ENCODE results near the gene FBXO41.

Gene FBXO41, protein sequence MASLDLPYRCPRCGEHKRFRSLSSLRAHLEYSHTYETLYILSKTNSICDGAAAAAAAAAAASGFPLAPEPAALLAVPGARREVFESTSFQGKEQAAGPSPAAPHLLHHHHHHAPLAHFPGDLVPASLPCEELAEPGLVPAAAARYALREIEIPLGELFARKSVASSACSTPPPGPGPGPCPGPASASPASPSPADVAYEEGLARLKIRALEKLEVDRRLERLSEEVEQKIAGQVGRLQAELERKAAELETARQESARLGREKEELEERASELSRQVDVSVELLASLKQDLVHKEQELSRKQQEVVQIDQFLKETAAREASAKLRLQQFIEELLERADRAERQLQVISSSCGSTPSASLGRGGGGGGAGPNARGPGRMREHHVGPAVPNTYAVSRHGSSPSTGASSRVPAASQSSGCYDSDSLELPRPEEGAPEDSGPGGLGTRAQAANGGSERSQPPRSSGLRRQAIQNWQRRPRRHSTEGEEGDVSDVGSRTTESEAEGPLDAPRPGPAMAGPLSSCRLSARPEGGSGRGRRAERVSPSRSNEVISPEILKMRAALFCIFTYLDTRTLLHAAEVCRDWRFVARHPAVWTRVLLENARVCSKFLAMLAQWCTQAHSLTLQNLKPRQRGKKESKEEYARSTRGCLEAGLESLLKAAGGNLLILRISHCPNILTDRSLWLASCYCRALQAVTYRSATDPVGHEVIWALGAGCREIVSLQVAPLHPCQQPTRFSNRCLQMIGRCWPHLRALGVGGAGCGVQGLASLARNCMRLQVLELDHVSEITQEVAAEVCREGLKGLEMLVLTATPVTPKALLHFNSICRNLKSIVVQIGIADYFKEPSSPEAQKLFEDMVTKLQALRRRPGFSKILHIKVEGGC

DNA sequence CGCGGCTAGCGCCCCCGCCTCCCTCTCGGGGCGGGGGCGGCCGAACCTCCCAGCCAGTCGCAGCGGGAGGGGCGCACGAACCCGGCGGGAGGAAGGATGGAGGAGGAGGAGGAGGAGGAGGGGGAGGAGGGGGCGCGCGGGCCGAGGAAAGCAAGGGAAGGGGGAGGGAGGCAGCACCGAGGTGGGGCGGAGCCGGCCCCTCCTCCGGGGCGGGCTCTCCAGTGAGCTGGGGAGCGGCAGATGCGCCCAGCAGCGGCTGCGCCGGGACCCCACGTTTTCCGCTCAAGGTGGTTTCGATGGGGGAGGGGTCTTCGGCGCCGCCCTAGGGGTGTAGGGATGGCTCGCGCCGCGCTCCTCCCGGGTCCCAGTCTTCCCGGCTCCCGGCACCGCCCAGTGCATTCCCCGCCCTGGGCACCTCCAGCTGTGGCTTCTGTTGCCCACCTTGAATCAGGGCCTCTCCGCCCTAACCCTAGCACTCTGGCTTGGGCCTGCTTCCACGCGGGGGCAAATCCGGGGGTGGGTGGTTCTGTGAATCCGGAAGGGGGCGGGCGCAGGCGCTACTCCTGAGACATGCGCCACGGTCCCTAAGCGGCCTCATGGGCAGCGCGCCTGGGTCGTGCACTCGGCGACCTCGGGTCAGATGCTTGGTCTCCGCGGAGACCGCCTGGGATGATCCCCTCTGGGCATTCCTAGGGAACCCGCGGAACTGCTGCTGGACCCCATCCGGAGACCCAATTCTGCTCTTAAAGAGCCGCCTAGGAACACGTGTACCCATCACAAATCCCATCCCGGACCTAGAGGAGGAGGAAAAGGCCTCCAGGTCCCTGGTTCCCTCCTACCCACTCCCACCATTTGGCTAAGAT is at the start of gene FBXO41:
TSS of gene FBXO41 (minus strand) at position 183 of the 863 bp plus-strand sequence. CDS start 14,848 bp downstream, outside the sequence.
- DNase-seq: peak; percentile 10

- no peak for DNase-seq
Observed at GRCh38 chr2:73334045-73334444, 49.8 kb upstream of the FBXO41 start.

GRCh38 chr2:73333564-73333963 is 49.3 kb upstream of the FBXO41 start:
- DNase-seq: no peak

- DNase-seq: no peak
Observed at GRCh38 chr2:73324126-73324725, 39.9 kb upstream of the FBXO41 start.

DNA sequence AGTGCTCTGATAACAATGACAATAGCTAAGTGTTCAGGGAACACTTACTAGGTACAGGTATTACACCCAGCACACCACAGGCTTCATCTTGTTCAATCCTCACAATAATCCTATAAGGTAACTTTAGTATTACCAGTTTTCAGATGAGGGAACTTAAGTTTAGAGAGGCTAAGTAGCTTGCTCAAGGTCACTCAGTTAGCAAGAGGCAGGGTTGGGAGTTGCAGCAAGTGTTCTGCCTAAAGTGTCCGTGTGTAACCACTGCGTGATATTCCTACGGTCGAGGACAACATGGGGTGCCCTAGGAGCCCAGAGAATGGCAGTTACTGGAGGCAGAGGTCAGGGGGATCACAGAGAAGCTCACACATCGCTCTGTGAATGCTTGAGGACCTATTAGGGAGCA is 39.3 kb upstream of the FBXO41 start:
- DNase-seq: no peak

- DNase-seq: no peak
Observed at GRCh38 chr2:73314441-73314840, 30.2 kb upstream of the FBXO41 start.

DNA sequence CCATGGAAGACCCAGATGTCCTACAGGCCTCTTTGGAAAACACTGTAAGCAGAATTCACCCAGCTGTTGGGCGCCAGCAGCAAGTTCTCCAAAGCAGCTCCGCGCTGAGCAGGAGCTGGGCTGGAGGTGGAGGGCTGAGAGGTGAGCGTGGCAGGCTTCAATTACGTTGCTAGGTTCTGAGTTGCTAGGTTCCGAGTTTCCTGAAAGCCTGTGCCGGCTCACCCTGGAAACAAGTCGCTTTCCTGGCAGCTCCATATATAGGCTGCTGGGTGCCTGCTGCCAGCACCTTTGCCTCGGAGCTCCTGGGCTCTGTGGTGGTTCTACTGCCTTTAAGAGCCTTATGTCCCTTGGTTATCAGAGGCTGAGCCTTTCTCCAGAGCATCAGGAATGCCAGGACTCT is 23.4 kb upstream of the FBXO41 start:
- no peak for DNase-seq

GRCh38 chr2:73301636-73302035 is 17.4 kb upstream of the FBXO41 start:
- DNase-seq: no peak

GRCh38 chr2:73300926-73301325 is 16.6 kb upstream of the FBXO41 start:
- DNase-seq: no peak

DNA sequence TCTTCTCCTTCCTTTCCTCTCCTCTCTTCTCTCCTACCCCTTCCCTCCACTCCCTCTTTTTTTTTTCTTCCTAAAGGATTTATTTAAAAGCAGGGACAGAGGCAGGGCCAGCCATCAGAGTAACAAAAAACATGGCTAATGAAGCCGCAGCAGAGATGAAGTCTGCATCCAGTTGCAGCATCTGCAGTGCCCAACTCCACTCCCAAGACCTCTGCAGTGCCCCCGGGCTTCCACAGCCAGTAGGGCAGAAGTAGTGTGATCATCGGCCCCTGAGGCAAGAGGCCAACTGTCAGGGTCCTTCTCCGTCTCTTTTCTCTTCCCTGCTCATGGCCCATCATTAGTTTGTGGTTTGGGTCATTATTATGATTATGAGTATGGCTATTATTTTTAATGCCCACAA is 13.3 kb upstream of the FBXO41 start:
- no peak for DNase-seq

GRCh38 chr2:73297151-73297559 is 12.9 kb upstream of the FBXO41 start:
- no peak for DNase-seq

DNA sequence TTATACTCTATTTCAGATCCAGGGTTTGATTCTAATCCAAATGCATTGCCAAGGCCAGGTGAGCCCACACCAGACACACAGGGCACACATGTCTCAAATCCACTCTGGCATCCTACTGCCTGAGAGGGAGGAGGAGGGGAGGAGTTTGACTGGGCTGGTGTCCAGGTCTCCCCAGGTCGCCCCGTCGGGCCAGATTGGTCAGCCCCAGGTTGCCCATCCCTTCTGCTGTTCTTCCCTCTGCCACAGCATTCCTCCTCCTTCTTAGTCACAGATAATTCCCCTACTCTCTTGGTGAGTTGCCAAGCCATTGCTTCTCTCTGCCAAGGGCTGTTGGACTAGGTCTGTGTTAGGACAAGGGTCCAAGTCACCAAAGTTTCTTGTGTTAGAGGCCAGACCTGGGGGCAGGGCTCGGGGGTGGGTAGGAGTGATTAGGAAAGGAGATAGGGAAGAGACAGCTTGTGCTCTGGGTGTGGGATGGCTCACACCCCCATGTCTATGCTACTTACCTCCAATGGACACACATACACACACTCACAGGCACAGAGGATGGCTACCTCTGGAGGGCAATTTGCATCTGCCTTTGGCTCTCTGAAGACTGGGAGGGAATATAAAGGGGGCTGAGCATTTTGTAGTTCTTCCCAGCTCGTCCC is 11.6 kb upstream of the FBXO41 start:
- no peak for DNase-seq

DNA sequence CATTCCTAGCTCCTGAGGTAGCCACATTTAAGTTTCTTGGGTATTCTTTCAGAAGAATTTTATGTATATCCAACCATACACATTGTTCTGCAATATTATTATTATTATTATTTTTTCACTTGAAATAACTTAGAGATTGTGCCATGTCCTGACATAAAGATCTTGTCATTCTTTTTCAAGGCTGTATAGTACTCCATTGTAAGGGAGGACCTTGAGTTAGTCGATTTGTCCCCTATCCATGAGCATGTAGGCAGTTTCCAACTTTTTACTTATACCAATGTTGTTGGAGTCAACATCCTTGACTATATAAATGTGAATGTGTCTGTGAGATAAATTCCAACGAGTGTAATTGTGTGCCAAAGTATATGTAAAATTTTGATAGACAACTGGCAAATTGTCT is 10.0 kb upstream of the FBXO41 start:
- no peak for DNase-seq

GRCh38 chr2:73293534-73294171 is 9.4 kb upstream of the FBXO41 start, which contains the start of gene EGR4:
Gene EGR4, minus strand, starts transcription at chr2:73293548. Its CDS starts 231 bp downstream, at chr2:73293317.
- no peak for DNase-seq

GRCh38 chr2:73292906-73293533 is 8.7 kb upstream of the FBXO41 start:
- no peak for DNase-seq

DNA sequence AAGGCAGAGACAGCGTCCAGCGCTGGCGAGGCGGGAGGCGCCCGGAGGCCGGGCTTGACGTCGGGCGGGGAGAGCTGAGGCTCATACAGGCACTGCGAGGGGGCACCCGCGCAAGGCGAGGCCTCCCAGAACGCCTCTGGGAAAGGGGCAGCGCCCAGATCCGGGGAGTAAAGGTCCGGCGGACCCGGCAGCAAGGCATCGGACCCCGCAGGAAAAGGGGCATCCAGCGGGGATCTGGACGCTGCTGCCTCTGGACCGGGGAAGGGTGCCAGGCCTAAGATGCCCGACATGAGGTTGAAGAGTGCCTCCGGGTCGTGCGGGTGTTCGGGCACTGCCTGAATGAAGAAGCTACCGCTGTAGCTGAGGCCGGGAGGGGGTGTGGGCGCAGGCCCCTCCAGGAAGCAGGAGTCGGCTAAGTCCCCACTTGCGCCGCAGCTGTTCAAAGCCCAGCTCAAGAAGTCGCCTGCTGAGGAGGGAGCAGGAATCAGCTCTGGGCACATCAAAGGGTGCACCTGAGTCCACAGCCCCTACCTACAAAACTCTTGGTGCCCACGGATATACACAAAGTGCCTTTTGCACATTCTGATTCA is 8.1 kb upstream of the FBXO41 start:
- no peak for DNase-seq

DNA sequence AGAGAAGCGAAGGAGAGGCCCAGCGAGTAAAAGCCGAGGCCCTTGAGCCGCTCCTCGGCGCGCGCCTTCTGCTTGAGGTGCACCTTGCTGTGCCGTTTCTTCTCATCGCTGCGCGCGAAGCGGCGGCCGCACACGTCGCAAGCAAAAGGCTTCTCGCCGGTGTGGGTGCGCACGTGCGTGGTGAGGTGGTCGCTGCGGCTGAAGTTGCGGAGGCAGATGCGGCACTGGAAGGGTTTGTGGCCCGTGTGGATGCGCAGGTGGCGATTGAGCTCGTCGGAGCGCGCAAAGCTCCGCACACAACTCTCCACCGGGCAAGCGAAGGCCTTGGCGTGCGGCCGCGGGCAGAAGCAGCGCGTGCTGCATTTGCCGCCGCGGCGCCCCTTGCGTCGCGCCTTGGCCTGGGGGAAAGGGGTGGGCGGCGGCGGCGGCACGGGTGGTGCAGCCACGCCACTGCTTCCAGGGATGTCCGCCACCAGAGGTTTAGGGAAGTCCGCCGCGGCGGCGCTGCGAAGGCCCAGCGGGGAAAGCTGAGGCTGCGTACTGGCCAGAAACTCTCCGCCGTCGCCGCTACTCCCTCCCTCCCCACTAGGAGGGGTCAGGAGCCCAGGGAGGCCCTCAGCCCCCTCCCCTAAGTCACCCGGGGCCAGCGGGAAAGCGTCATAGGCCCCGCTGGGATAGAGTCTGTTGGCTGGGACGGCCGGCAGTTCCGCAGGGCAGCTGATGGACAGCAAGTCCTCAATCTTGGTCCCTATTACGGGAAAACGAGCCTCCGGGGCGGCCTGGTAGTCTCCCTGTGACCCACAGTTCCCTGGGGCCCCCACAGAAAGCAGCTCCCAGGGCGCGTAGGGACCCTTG is 7.4 kb upstream of the FBXO41 start:
- no peak for DNase-seq

DNA sequence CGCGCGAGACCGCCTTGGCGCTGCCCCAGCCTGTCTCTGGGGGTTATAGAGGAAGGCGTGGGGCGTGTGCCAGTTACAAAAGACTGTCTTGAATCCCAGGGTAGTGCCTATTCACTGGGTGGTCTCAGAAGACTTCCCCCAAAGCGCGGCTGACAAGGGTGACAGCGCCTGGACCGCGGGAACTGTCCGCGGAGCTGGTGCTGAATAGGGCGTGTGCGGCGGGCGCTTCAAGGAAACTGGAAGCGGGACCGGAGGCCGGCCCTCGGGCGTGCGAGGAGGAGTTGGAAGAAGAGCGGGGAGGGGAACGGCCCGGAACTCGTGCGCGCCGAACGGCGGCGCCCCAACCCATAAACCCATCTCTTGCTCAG is 6.8 kb upstream of the FBXO41 start:
- DNase-seq: peak; percentile 6

GRCh38 chr2:73290049-73290839 is 6.0 kb upstream of the FBXO41 start:
- DNase-seq: no peak

Data from T1000 (cell line).